HPDE6-E6E7 (cell line): ENCODE measurements around the gene PFN3.
"Not testable (repeated sequence)": the region's sequence is repeated elsewhere in the genome, so short reads cannot be mapped to it uniquely, and the experiment has no call there.

Experiments used
- DNase-seq: peaks from one replicate; pipeline ENCODE4 v3.0.0; 2011; ENCODE audit warnings: missing footprints; ENCODE audit errors: extremely low spot score

Gene PFN3

GRCh38 chr5:177425196-177425800 is 24.8 kb upstream of the PFN3 start:
- DNase-seq = no peak

GRCh38 chr5:177423671-177424070 is 23.2 kb upstream of the PFN3 start:
- DNase-seq = no peak

- DNase-seq = no peak
Measured at GRCh38 chr5:177421062-177421798, 20.8 kb upstream of the PFN3 start.

GRCh38 chr5:177420472-177420871 is 20.0 kb upstream of the PFN3 start:
- DNase-seq = not testable (repeated sequence)

GRCh38 chr5:177419046-177419445 is 18.6 kb upstream of the PFN3 start:
- DNase-seq = no peak

- DNase-seq = not testable (repeated sequence)
Measured at GRCh38 chr5:177417081-177417480, 16.6 kb upstream of the PFN3 start.

- no peak for DNase-seq
Measured at GRCh38 chr5:177414481-177414880, 14.0 kb upstream of the PFN3 start.

GRCh38 chr5:177412603-177413233 is 12.3 kb upstream of the PFN3 start:
- no peak for DNase-seq

GRCh38 chr5:177410575-177410974 is 10.1 kb upstream of the PFN3 start:
- no peak for DNase-seq

- DNase-seq = no peak
Measured at GRCh38 chr5:177409043-177409801, 8.8 kb upstream of the PFN3 start, which contains the start of gene F12. F12 (minus strand) TSS chr5:177409564; CDS start chr5:177409527, 37 bp downstream.

GRCh38 chr5:177405805-177406204 is 5.3 kb upstream of the PFN3 start:
- DNase-seq = no peak

- DNase-seq = no peak
Measured at GRCh38 chr5:177405312-177405711, 4.9 kb upstream of the PFN3 start.

- DNase-seq = no peak
Measured at GRCh38 chr5:177404641-177405179, 4.2 kb upstream of the PFN3 start.

GRCh38 chr5:177403792-177404640 is 3.6 kb upstream of the PFN3 start:
- peak; percentile 90 for DNase-seq

- peak; percentile 63 for DNase-seq
Measured at GRCh38 chr5:177403102-177403791, 2.8 kb upstream of the PFN3 start.

- DNase-seq = peak; percentile 97
Measured at GRCh38 chr5:177402271-177403043, 2.0 kb upstream of the PFN3 start.

- DNase-seq = no peak
Measured at GRCh38 chr5:177397875-177398390, 2.5 kb downstream of the PFN3 start.

- DNase-seq = no peak
Measured at GRCh38 chr5:177396807-177397206, 3.7 kb downstream of the PFN3 start.

- no peak for DNase-seq
Measured at GRCh38 chr5:177396078-177396477, 4.4 kb downstream of the PFN3 start.
